H9 (cell line): ENCODE results near the gene TRIM39. TPM values are rescaled to one million over a fixed set of nuclear protein-coding genes. Genes with fewer than 3 reads are reported as not detected.

Experiments used
- DNase-seq: peaks from one replicate; pipeline ENCODE4 v3.0.0-alpha.2; 2017
- H2AFZ ChIP-seq: one replicate; pipeline ENCODE4 v1.6.1; 2013; ENCODE audit warnings: mild to moderate bottlenecking, low read length, control low read depth, moderate library complexity
- H2AK5ac ChIP-seq: 2 replicates; pipeline ENCODE4 v1.6.1; 2013; ENCODE audit warnings: low read length, control low read depth, mixed read lengths; ENCODE audit not compliant: insufficient read length
- H2BK120ac ChIP-seq: one replicate; pipeline ENCODE4 v1.6.1; 2013; ENCODE audit warnings: low read depth, mild to moderate bottlenecking, low read length, control low read depth, inconsistent platforms; ENCODE audit not compliant: poor library complexity, severe bottlenecking
- H2BK12ac ChIP-seq: 2 replicates; pipeline ENCODE4 v1.6.1; 2013; ENCODE audit warnings: low read length, control low read depth, mixed read lengths, low read depth; ENCODE audit not compliant: insufficient read length
- H2BK15ac ChIP-seq: 2 replicates; pipeline ENCODE4 v1.6.1; 2013; ENCODE audit warnings: low read depth, low read length, control low read depth
- H2BK20ac ChIP-seq: one replicate; pipeline ENCODE4 v1.6.1; 2013; ENCODE audit warnings: low read depth, mild to moderate bottlenecking, low read length, control low read depth, inconsistent platforms; ENCODE audit not compliant: poor library complexity, severe bottlenecking
- H2BK5ac ChIP-seq: 2 replicates; pipeline ENCODE4 v1.6.1; 2013; ENCODE audit warnings: low read length, control low read depth, mixed read lengths; ENCODE audit not compliant: insufficient read length
- H3K14ac ChIP-seq: 2 replicates; pipeline ENCODE4 v1.6.1; 2013; ENCODE audit warnings: low read length, control low read depth; ENCODE audit not compliant: insufficient read depth
- H3K18ac ChIP-seq: 2 replicates; pipeline ENCODE4 v1.6.1; 2013; ENCODE audit warnings: low read depth, mild to moderate bottlenecking, mixed read lengths, low read length, control low read depth; ENCODE audit not compliant: insufficient read length
- H3K23ac ChIP-seq: 2 replicates; pipeline ENCODE4 v1.6.1; 2013; ENCODE audit warnings: low read length, control low read depth, mixed read lengths, low read depth; ENCODE audit not compliant: insufficient read length
- H3K23me2 ChIP-seq: 2 replicates; pipeline ENCODE4 v1.6.1; 2013; ENCODE audit warnings: low read depth, mild to moderate bottlenecking, mixed read lengths, low read length, control low read depth; ENCODE audit not compliant: insufficient read length, poor library complexity, severe bottlenecking
- H3K27ac ChIP-seq: 2 replicates; pipeline ENCODE4 v1.5.1; 2013; ENCODE audit warnings: low read length, control low read depth, mixed read lengths, low read depth; ENCODE audit not compliant: insufficient read length
- H3K27me3 ChIP-seq: 2 replicates; pipeline ENCODE4 v1.6.1; 2013; ENCODE audit warnings: low read length, control low read depth, inconsistent platforms; ENCODE audit not compliant: insufficient read depth
- H3K4ac ChIP-seq: 2 replicates; pipeline ENCODE4 v1.6.1; 2013; ENCODE audit warnings: low read depth, mild to moderate bottlenecking, control low read depth, inconsistent platforms, low read length, moderate library complexity
- H3K4me1 ChIP-seq: 2 replicates; pipeline ENCODE4 v1.6.1; 2013; ENCODE audit warnings: low read length, control low read depth, inconsistent platforms; ENCODE audit not compliant: insufficient read depth
- H3K4me2 ChIP-seq: 2 replicates; pipeline ENCODE4 v1.6.1; 2013; ENCODE audit warnings: low read length, control low read depth, mixed read lengths; ENCODE audit not compliant: insufficient read length, insufficient read depth
- H3K56ac ChIP-seq: 2 replicates; pipeline ENCODE4 v1.6.1; 2013; ENCODE audit warnings: low read depth, mild to moderate bottlenecking, mixed read lengths, low read length, control low read depth; ENCODE audit not compliant: insufficient read length
- H3K79me1 ChIP-seq: 2 replicates; pipeline ENCODE4 v1.6.1; 2013; ENCODE audit warnings: low read depth, mild to moderate bottlenecking, moderate library complexity, low read length, control low read depth, inconsistent platforms; ENCODE audit not compliant: insufficient read depth, poor library complexity, severe bottlenecking
- H3K79me2 ChIP-seq: 2 replicates; pipeline ENCODE4 v1.6.1; 2013; ENCODE audit warnings: low read length, control low read depth, inconsistent platforms; ENCODE audit not compliant: insufficient read depth
- H3K9ac ChIP-seq: 2 replicates; pipeline ENCODE4 v1.6.1; 2013; ENCODE audit warnings: low read length, control low read depth, mixed read lengths; ENCODE audit not compliant: insufficient read length; ENCODE audit errors: extremely low read depth
- H3K9me3 ChIP-seq: one replicate; pipeline ENCODE4 v1.6.1; 2013; ENCODE audit warnings: low read depth, low read length, inconsistent platforms; ENCODE audit not compliant: control insufficient read depth
- H3T11ph ChIP-seq: one replicate; pipeline ENCODE4 v1.6.1; 2013; ENCODE audit warnings: mild to moderate bottlenecking, low read length, control low read depth, inconsistent platforms
- H4K20me1 ChIP-seq: one replicate; pipeline ENCODE4 v1.6.1; 2013; ENCODE audit not compliant: control insufficient read depth, insufficient read length, insufficient read depth
- H4K5ac ChIP-seq: 2 replicates; pipeline ENCODE4 v1.6.1; 2013; ENCODE audit warnings: low read depth, mild to moderate bottlenecking, mixed read lengths, low read length, control low read depth; ENCODE audit not compliant: insufficient read length
- H4K8ac ChIP-seq: replicated peaks from 2 replicates; pipeline ENCODE4 v1.6.1; 2013; ENCODE audit warnings: low read length, control low read depth, mixed read lengths, low read depth; ENCODE audit not compliant: insufficient read length
- H4K91ac ChIP-seq: 2 replicates; pipeline ENCODE4 v1.6.1; 2013; ENCODE audit warnings: low read depth, mild to moderate bottlenecking, moderate library complexity, mixed read lengths, low read length, control low read depth; ENCODE audit not compliant: insufficient read length
- H3K27ac Mint-ChIP-seq, 3 experiments: 2 replicates in 2 of 3; 3 replicates in 1 of 3; pipeline ENCODE4 v1.8.0; 2020 to 2021; ENCODE audit warnings: mixed read lengths in 3 of 3, mild to moderate bottlenecking in 1 of 3, moderate library complexity in 1 of 3
- H3K27me3 Mint-ChIP-seq: 2 replicates; pipeline ENCODE4 v1.8.0; 2021; ENCODE audit warnings: low read depth, mild to moderate bottlenecking, moderate library complexity, mixed read lengths
- H3K36me3 Mint-ChIP-seq, 3 experiments: 2 replicates in 2 of 3; 3 replicates in 1 of 3; pipeline ENCODE4 v1.8.0; 2020 to 2021; ENCODE audit warnings: low read depth in 3 of 3, mixed read lengths in 3 of 3; ENCODE audit not compliant: insufficient read depth in 1 of 3
- H3K4me1 Mint-ChIP-seq, 2 experiments: 2 replicates each; pipeline ENCODE4 v1.8.0; 2020; ENCODE audit warnings: mixed read lengths in 2 of 2
- H3K4me3 Mint-ChIP-seq, 2 experiments: 2 replicates in 1 of 2; 3 replicates in 1 of 2; pipeline ENCODE4 v1.8.0; 2020 to 2021; ENCODE audit warnings: mild to moderate bottlenecking in 2 of 2, mixed read lengths in 2 of 2, moderate library complexity in 1 of 2
- H3K9me3 Mint-ChIP-seq, 2 experiments: 2 replicates in 1 of 2; 3 replicates in 1 of 2; pipeline ENCODE4 v1.8.0; 2020; ENCODE audit warnings: mild to moderate bottlenecking in 2 of 2, mixed read lengths in 2 of 2, moderate library complexity in 1 of 2
- WGBS: extraction: QIAGEN DNeasy Blood & Tissue Kit; methylation state at CpG from one replicate; pipeline ENCODE4 v1.1.7; 2013; ENCODE audit warnings: missing lambda C conversion rate, low lambda C conversion rate, mixed read lengths; ENCODE audit not compliant: insufficient read length; ENCODE audit errors: extremely low coverage; 5-methylcytosine and 5-hydroxymethylcytosine counted together
- total RNA-seq: library from RNA; stranded (reverse); gene quantifications from 2 replicates; pipeline ENCODE4 v1.2.1, GENCODE V29; 2021
- TF ChIP-seq, protein P1 (sequence below): fragments of 200-600 bp; sonication (generic); conservative IDR thresholded peaks from 3 replicates; pipeline ENCODE4 v1.8.0; 2021; ENCODE audit warnings: antibody characterized with exemption, mild to moderate bottlenecking

The TRIM39 gene
- total RNA-seq, 1 experiment from 2014 or later = 26.2 TPM

- Histone ChIP-seq H3K9me3 (no peaks in the 10 kb centered on the region), H2AK5ac (no peak overlapping the region), H4K20me1 (no peaks in the 10 kb centered on the region), H3K9ac (no peak overlapping the region), H3K79me2 (no peaks in the 10 kb centered on the region), H3K27ac (no peak overlapping the region), H3K23me2 (peaks cover 7% of the 10 kb centered on the region), H3T11ph (no peak overlapping the region), H3K23ac (no peak overlapping the region), H4K5ac (no peak overlapping the region), H2BK12ac (no peak overlapping the region), H2BK15ac (no peak overlapping the region), H4K91ac (no peak overlapping the region), H4K8ac (no peak overlapping the region), H2BK5ac (no peak overlapping the region), H3K14ac (no peak overlapping the region), H3K79me1 (no peaks in the 10 kb centered on the region), H2AFZ (no peak overlapping the region), H3K4me1 (0 out of 2 replicates have a peak, but pooled peaks cover 2% of the 10 kb centered on the region), H2BK20ac (no peak overlapping the region), H3K27me3 (peaks cover 4% of the 10 kb centered on the region; the same call in 1 of the 2 replicates), H3K4ac (no peak overlapping the region), H3K4me2 (no peak overlapping the region), H3K56ac (no peak overlapping the region), H2BK120ac (no peak overlapping the region), H3K18ac (no peak overlapping the region)
- Mint-ChIP-seq H3K9me3 (no peaks in the 10 kb centered on the region), H3K27me3 (peaks cover 40% of the 10 kb centered on the region), H3K4me1 (peaks cover 10 to 11% of the 10 kb centered on the region in 2 experiments), H3K4me3 (no peak overlapping the region), H3K36me3 (no peaks in the 10 kb centered on the region), H3K27ac (no peak overlapping the region)
- WGBS = no CpG with 5 or more reads among the region's 1 CpG
- TF ChIP-seq, protein P1, sequence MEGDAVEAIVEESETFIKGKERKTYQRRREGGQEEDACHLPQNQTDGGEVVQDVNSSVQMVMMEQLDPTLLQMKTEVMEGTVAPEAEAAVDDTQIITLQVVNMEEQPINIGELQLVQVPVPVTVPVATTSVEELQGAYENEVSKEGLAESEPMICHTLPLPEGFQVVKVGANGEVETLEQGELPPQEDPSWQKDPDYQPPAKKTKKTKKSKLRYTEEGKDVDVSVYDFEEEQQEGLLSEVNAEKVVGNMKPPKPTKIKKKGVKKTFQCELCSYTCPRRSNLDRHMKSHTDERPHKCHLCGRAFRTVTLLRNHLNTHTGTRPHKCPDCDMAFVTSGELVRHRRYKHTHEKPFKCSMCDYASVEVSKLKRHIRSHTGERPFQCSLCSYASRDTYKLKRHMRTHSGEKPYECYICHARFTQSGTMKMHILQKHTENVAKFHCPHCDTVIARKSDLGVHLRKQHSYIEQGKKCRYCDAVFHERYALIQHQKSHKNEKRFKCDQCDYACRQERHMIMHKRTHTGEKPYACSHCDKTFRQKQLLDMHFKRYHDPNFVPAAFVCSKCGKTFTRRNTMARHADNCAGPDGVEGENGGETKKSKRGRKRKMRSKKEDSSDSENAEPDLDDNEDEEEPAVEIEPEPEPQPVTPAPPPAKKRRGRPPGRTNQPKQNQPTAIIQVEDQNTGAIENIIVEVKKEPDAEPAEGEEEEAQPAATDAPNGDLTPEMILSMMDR = no peak
- DNase-seq = no peak
Observed at GRCh38 chr6:30356536-30356935, 29.8 kb downstream of the TRIM39 start.
